CD4-positive, alpha-beta T cell treated with Interleukin-15 for 4 hours (primary cell): ENCODE measurements around the gene CLEC4F.
"Not testable (repeated sequence)": the region's sequence is repeated elsewhere in the genome, so short reads cannot be mapped to it uniquely, and the experiment has no call there.

ENCODE experiments used
- DNase-seq: peaks from one replicate; pipeline ENCODE4 v3.0.0-alpha.2; 2020; ENCODE audit warnings: low spot score

The CLEC4F gene

DNA sequence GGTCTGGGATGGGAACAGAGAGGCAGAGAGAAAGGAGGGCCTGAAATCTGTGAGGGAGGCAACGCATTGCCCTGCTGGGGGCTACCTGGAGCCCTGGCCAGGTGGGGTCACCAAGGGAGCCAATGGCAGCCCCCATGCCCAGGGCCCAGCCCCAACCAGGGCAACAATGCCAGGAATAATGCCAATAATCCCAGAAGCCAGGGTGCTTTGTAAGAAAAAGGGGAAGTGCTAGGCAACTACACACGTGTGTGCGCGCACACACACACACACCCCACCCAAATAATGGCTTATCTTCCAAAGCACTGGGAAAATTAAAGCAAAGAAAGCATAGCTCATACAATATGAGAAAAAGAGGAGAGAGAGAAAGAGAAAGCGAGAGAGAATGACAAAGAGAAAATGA, 7.0 kb upstream of the CLEC4F start:
- no peak for DNase-seq

DNA sequence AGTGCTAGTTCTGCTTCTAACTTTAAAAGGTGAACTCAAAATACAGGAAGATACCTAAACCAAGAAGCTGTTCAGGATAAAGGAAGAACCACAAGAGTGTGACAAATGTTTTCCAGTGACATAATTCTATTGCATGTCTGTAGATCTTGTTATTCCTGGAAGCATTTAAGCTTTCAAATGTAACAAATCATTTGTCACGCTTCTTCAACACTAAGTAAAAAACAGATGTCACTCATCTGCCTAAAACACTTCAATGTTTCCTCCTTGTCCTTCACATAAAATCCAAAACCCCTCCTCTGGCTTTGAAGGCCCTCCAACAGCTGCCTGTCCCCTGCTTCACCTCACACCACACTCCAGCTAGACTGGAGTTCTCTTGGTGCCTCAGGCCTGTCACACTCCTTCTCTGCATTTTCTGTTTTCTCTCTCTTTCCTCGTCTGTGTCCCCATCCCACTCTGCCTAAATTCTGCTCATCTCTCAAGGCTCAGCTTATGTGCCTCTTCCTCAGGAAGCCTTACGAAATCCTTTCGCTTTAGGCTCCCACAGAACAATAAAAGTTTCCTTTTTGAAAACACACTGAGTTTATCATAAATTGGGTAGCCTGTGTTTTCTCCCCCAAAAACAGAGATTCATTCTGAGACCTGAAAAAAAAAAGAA, 6.4 kb upstream of the CLEC4F start:
- no peak for DNase-seq

DNA sequence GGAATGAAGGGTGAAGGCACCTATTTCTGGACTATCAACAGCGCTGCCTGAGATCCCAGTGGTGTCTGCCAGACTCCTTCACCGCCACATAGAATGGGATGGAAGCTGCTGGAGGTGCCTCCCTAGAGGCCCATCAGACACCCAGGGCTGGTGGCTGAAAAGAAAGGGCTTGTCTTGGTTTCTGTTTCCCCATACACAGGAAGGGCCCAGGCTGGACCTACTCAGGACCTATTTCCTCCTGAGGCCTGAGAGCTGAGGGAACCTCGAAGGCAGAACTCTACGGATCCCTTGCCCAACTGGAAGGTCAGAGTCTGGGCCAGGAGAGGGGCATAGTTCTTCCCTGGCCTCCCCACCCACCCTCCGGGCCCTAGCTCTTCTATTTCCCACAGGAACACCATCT, 2.9 kb upstream of the CLEC4F start:
- DNase-seq: no peak

DNA sequence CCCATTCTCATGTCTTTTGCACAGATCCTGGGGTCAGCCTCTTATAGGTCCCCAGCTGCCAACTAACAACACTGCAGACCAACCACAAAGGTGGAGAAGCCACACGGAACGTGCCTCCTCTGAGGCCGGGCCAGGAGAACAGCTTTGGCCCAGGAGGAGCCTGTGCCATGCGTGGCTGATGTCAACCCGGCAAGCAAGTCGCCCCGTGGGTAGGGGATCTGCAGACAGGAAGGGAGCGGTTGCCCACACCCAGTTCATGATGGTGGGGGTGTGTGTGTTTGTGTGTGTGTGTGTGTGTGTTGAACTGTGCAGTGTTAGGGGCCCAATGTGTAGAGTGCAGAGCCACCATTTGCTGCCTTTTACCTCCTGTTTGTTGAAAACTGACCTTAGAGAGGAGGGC, 2.4 kb upstream of the CLEC4F start:
- no peak for DNase-seq

DNA sequence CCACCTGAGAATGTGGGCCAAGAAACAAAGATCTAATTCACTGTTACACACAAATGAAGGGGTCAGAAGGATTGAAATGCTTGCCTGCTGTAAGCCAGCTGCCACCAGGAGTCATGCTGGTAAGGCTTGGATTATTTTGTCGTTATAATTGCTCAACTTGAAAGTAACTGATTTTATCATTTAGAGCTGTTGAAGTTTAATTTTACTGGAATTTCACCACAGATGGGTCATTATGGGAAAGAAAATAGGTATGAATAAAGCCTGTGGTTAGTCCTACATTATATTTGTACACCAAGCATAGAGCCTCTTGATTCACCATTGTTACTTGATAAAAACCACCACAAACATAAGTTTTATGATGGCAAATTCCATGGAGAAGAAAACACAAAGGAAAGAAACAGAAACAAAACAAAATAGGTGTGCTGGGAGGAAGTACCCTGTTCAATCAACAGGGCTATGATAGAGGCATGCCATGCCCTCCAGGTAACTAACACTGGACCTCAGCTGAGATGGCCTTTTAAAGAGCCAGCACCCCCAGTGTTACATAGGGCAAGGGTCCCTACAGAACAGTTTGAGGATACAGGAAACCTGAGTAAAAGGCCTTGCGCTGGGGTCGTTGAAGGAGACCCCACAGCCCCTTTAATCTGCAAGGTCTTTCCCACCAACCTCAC, 3.0 kb downstream of the CLEC4F start:
- no peak for DNase-seq

DNA sequence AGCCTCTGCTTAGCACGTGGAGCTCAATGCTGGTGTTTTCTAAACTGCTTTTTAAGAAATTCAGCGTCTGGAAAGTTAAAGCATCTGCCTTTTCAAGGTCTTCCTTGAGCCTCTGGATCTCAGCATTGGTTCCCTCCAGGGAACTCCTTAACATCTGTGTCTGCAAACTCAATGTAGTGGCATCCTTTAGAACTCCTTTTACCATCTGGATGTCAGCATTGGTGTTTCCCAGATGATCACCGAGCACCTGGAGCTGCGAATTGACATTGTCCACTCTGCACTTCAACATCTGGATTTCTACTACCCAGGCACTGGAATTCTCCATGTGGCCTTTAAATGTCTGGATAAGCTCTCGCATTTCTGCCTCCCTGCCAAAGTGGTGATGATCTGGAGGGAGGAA, 3.7 kb downstream of the CLEC4F start:
- DNase-seq: no peak

DNA sequence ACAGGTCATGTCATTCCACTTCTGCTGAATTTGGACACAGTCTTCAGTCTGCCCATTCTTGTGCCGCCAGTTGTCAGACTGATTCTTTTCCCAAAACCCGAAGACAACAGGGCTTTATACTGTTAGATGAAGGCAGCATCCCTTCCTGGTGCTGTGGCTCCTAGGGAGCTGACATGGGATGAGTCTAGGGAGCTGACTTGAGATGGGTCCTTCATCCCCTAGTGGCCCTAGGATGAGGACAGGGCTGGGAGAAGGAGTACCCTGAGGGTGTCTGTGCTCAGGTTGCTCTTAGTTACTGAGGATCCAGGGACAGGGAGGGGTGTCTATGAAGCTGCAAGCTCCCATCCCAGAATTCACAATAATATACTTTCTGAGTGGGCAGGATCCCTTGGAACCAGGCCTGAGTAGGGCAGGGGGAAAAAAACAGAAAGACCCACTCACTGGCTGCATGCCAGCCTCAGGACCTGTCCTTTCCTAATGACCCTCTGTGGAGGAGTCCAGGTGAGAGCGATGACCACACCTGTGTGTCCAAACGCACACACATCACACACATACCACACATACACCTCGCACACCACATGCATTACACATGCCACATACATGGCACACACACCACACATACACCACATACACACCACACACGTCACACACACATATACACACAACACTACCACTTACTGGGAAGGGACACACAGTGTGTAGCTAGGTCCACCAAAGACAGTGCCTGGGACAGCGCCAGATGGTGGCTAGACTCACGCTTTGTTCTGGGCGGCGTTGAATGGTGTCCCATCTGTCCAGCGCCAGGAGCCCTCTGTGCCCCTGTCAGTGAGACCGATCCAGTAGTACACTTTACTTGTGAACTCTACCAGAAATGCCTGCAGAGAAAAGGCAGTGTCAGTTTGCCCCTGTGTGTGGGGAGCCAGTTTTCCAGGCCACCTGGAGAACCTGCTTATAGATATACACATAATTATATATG, 11.1 kb downstream of the CLEC4F start:
- DNase-seq: no peak

DNA sequence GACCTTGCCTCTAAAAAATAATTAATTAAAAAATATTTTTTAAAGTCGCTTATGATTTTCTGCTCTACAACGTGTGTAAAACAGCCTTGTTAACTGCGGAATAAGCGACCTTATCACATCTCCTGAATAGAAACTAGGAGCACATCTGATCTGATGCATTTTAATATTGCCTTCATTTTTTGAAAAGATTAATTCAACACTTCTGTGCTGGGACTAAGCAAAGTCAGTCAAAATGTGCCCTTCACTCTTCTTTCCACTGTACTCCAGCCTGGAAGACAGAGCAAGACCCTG, 12.6 kb downstream of the CLEC4F start:
- no peak for DNase-seq

DNA sequence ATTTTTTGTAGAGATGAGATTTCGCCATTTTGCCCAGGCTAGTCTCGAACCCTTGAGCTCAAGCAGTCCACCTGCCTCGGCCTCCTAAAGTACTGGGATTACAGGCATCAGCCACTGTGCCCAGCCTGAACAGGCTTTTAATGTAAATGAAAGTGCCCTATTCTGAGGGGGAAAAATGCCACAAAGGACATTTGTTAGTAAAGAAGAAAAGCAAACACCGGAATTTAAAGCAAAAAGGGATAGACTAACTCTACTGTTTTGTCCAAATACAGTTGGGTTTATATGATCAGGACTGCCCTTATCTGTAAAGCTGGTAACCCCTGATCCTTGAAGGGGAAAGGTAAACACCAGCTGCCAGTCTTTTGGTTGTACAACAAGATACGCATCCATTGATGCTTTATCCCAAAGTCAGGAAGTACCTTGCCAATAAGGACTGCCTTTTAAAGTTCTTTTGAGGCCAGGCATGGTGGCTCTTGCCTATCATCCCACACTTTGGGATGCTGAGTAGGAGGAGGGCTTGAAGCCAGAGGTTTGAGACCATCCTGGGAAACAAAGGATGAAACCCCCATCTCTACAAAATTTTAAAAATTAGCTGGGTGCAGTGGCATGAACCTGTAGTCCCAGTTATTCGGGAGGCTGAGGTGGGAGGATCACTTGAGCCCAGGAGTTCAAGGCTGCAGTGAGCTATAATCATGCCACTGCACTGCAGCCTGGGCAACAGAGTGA, 13.1 kb downstream of the CLEC4F start:
- DNase-seq: no peak

DNA sequence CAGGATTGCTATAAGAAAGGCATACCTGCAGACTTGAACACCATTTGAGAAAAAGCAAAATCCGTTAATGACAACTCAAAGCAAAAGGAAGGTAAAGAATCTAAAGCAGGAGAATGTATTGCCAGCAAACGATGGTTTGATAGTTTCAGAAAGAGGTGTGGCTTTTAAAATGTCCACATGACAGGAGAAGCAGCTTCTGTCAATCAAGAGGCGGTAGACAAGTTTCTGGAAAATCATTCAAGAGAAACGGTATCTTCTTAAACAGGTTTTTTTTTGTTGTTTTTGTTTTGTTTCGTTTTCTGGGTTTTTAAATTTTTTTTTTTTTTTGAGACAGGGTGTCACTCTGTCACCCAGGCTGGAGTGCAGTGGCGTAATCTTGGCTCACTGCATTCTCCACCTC, 13.8 kb downstream of the CLEC4F start:
- no peak for DNase-seq

DNA sequence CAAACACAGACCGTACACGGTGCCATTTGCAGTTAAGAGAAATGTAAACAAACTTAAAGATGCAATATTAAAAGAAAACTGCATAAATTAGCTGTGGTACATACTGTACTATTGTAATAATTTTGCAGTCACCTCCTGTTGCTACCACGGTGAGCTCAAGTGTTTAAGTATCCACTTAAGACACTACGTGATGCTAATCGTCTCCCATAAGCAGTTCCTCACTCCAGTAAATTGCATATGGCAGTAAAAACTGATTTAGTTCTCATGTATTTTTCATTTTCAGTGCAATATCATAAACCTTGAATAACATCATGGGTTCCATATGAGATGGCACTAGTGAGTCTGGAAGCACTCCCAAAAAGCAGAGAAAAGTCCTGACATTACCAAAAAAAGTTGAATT, 14.4 kb downstream of the CLEC4F start:
- DNase-seq: no peak

DNA sequence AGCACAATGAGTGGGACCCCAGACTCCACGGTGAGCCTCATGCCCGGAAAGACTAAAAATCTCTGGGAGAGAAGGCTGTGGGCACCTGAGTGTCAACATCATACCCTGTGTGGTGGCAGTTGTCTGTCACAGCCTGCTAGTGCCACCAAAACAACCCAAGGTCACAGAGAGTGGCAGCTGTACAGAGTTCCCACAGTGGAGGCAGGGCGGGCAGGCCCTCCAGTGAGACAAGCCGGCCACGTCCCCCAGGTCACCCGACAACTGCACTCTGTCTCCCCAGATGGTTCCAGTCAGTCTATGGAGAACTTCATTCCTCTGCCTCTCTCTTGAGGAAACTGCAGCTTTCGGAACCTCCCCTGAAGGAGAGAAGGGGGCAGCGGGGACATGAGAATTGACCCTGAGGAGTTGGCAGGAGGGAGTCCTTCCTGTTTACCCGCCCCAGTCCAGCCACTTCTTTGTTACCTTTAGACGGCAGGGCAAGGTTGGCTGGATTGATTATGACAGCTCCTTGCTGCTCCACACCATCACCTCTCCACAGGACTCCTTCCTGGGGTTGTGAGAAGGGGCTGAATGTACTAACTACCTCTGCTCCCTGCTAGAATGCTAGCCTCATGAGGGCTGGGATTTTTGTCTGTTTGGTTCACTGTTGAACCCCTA, 18.7 kb downstream of the CLEC4F start:
- DNase-seq: no peak

DNA sequence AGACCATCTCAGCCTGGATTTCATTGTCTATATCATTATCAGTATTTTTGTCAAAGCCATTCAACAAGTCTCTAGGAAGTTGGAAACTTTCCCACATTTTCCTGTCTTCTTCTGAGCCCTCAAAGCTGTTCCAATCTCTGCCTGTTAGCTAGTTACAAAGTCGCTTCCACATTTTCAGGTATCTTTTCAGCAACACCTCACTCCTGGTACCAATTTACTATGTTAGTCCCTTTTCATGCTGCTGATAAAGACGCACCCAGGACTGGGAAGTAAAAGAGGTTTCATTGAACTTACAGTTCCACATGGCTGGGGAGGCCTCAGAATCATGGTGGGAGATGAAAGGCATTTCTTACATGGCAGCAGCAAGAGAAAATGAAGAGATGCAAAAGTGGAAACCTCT, 20.7 kb downstream of the CLEC4F start:
- DNase-seq: no peak

DNA sequence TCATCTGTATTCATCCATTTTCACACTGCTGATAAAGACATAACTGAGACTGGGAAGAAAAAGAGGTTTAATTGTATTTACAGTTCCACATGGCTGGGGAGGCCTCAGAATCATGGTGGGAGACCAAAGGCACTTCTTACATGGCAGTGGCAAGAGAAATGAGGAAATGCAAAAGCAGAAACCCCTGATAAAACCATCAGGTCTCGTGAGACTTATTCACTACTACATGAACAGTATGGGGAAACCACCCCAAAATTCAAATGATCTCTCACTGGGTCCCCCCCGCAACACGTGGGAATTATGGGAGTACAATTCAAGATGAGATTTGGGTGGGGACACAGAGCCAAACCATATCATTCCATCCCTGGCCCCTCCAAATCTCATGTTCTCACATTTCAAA, 22.4 kb downstream of the CLEC4F start:
- DNase-seq: not testable (repeated sequence)

DNA sequence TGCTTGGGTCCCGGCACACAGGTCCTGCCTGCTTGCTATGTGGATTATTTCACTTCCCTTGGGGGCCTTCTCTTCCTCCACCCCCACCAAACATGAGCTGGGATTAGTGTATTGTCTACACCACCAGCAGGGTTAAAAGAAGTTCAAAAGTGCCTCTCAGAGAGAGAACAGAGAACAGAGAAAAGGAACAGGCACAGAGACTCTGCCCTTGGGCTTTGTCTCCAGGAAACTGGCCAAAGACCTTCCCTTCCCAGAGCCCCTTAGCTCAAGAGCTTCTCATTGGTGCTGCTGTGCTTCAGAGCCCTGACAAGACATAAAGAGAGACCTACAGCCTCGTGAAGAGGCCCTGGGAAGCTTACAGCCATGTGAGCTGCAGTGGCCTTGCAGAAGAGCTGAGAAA, 22.9 kb downstream of the CLEC4F start:
- DNase-seq: no peak

DNA sequence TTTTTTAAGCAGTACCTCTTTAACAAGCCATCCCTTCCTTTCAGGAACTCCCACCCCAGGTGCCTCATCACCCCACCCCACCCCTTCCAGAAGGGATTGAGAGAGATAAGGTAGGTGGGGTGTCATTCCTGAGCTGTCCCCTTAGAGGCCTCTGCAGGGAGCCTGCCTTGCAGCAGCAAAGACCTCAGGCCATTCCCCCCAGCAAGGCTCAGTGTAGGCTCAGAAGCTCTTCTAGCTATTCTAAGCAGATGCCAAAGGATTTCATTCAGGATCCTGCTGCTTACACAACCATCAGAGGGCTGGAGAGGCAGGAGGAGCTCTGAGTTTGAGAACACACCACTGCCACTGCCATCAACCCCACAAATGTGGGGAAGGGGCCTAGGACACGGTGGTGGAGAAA, 24.1 kb downstream of the CLEC4F start:
- no peak for DNase-seq

DNA sequence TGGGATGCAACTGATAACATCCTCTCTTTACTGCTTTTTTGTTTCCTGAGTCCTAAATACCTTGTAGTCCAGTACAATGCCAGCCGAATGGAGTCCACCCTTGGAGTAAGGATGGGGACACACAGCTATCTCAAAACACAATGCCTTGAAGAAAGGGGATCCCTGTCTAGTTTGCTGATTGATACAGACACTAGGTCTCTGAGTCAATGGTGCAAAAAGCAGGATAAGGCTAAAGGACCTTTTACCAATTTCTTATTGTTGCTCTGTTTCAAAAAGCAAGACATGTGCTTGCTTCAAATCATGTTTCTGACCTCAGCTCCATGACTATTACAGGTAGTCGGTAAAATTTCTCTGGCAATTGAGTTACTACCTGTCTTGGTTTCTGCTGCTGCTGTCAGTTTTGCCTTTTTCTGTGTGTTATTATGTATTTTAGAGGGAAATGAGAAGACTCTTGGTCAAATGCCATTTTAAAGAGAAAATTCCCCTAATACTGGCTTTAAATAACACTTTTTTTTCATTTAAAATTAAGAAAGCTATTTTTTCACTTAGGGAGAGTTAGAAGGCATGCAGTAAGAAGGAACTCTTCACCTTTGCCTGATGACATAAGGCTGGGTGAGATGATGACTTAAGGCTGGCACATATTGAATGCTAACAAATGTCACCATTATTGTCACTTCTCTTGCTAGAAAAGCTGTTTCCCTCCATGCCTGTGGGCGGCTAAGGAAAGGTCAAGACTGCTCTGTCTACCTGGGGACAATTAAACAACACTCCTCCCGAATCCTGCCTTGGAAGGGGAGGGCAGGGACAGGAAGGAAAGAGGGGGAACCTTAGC, 25.0 kb downstream of the CLEC4F start:
- DNase-seq: no peak

DNA sequence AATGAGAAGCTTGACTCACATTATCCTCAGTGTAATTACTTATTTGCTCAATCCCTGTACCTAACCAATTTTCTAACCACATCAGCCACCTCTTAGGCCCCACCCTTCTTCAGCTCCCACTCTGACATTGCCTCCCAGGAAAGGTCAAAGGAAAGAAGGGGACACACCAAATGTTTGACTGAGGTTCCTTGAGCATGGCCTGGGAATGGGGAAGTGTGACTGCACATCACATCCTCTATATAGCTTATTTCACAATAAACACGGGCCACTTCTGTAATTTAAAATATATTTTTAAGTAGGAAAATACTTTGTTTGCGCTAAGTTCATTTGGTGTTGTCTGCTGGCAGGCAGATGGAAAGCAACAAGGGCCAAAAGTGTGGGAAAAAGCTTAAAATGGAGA, 26.9 kb downstream of the CLEC4F start:
- DNase-seq: no peak

DNA sequence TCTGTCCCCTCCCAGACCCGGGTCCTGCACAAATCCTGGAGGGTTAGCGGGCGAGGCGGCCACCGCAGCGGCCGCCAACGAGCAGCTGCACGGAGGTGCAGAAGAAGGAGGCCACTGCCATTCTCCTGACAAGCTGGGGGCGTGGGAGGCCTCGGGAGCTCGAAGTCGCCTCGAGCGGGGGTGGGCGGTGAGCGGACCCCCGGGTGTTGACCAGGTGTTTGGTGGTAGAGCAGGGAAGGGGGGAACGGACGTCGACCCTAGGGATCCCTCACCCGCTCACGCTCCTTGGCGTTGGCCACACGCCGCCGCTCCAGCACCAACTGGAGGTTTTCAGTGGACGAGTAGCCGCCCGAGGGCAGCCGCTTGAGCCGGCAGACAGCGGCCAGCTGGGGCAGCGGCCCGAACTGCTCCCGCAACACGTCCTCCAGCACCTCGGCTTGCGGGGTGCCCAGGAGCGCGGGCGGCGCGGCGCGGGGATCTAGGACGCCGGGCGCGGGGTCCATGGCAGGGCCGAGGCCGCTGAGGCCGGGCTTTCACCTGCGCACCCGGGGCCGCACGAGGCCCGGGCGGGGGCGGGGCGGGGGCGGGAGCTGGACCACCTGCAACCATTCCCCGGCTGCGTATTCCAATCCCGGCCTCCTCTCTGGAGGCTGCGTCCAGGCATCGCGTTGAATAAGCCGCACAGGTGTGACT, 30.1 kb downstream of the CLEC4F start, which contains the start of gene FIGLA:
FIGLA (minus strand) TSS at position 508 of the 693 bp plus-strand sequence; CDS start at position 503, 5 bp downstream.
- DNase-seq: no peak
